Measurements from ENCODE around the gene CCNY. TPM values are rescaled to one million over a fixed set of nuclear protein-coding genes. Genes with fewer than 3 reads are reported as not detected.

The CCNY gene
- total RNA-seq, 1 experiment from 2014 or later: 53.3 TPM

- TF ChIP-seq PREB (CRISPR knock-in tag; IDR thresholded peaks at IDR 0.05; ENCODE audit: borderline replicate concordance) (no peak), NFE2L1 (CRISPR knock-in tag; IDR thresholded peaks at IDR 0.05) (no peak), SMAD3 (CRISPR knock-in tag; IDR thresholded peaks at IDR 0.05; ENCODE audit: borderline replicate concordance) (no peak)
Measured at GRCh38 chr10:35559416-35559815, 223.1 kb downstream of the CCNY start (continued).

GRCh38 chr10:35561715-35562114 lies 225.4 kb downstream of the CCNY start:
- ChIA-PET POLR2A (interaction anchor here (0.6 kb wide), 1 partner anchor 56 kb away, joined by 6 read pairs; no protein-coding TSS in a partner anchor), CTCF (interaction anchor here (1.4 to 2.9 kb wide), 5 partner anchors 13 to 183 kb away, joined by 4 to 10 read pairs (median 9); no protein-coding TSS in a partner anchor)
- no peak overlapping the region for H3K27ac Mint-ChIP-seq
- no peaks in the 10 kb centered on the region for H3K9me3 Mint-ChIP-seq
- DNase-seq (ENCODE audit: low spot score): no peak
- no peaks in the 10 kb centered on the region for H3K27me3 Mint-ChIP-seq (ENCODE audit: low read depth)
- TF ChIP-seq ETV6 (CRISPR knock-in tag; IDR thresholded peaks at IDR 0.05): no peak
- no peak for TF ChIP-seq ATF2 (CRISPR knock-in tag; IDR thresholded peaks at IDR 0.05; ENCODE audit: borderline replicate concordance, low read depth)
- no peak for TF ChIP-seq MLX (CRISPR knock-in tag; IDR thresholded peaks at IDR 0.05)
- TF ChIP-seq FOXJ3 (CRISPR knock-in tag; IDR thresholded peaks at IDR 0.05; ENCODE audit: borderline replicate concordance): no peak
- TF ChIP-seq ZNF281 (CRISPR knock-in tag; IDR thresholded peaks at IDR 0.05): no peak
- no peak for TF ChIP-seq E2F4 (CRISPR knock-in tag; IDR thresholded peaks at IDR 0.05; ENCODE audit: borderline replicate concordance, low read depth)
- TF ChIP-seq ZSCAN18 (CRISPR knock-in tag; IDR thresholded peaks at IDR 0.05): no peak
- TF ChIP-seq NR1H2 (CRISPR knock-in tag; IDR thresholded peaks at IDR 0.05): no peak
- TF ChIP-seq NR2C2 (CRISPR knock-in tag; IDR thresholded peaks at IDR 0.05): no peak
- TF ChIP-seq E2F5 (CRISPR knock-in tag; IDR thresholded peaks at IDR 0.05): no peak
- no peak for TF ChIP-seq MXD4 (CRISPR knock-in tag; IDR thresholded peaks at IDR 0.05; ENCODE audit: borderline replicate concordance)
- TF ChIP-seq SOX15 (CRISPR knock-in tag; IDR thresholded peaks at IDR 0.05): no peak
- ATAC-seq: no peak
- peaks cover 8% of the 10 kb centered on the region for H3K36me3 Mint-ChIP-seq
- H3K4me1 Mint-ChIP-seq: peaks cover 8% of the 10 kb centered on the region
- no peak overlapping the region for H3K4me3 Mint-ChIP-seq

All from WTC11 (cell line).